WTC11 (cell line): Measurements from ENCODE around the gene MVB12A.

ENCODE experiments used
- ATF2 ChIP-seq: sonication (generic); formaldehyde crosslinking; IDR thresholded peaks from 2 replicates; pipeline ENCODE4 v1.8.1; 2022; ENCODE audit warnings: low read depth, missing genetic modification reagents, borderline replicate concordance
- ATF6 ChIP-seq: sonication (generic); formaldehyde crosslinking; IDR thresholded peaks from 2 replicates; pipeline ENCODE4 v1.8.1; 2023; ENCODE audit warnings: mild to moderate bottlenecking, missing genetic modification reagents
- CREB1 ChIP-seq: sonication (generic); formaldehyde crosslinking; IDR thresholded peaks from 2 replicates; pipeline ENCODE4 v1.8.0; 2023; ENCODE audit warnings: mild to moderate bottlenecking, missing genetic modification reagents
- CTCF ChIP-seq: fragments of 200-600 bp; IDR thresholded peaks from 2 replicates; pipeline ENCODE4 v1.8.0; 2022; ENCODE audit warnings: antibody characterized with exemption
- E2F1 ChIP-seq: sonication (generic); formaldehyde crosslinking; IDR thresholded peaks from 2 replicates; pipeline ENCODE4 v1.8.0; 2022; ENCODE audit warnings: mild to moderate bottlenecking, missing genetic modification reagents
- ESRRA ChIP-seq: sonication (generic); formaldehyde crosslinking; IDR thresholded peaks from 2 replicates; pipeline ENCODE4 v1.8.1; 2022; ENCODE audit warnings: mild to moderate bottlenecking, missing genetic modification reagents, borderline replicate concordance
- FOXK1 ChIP-seq: sonication (generic); formaldehyde crosslinking; IDR thresholded peaks from 2 replicates; pipeline ENCODE4 v1.8.0; 2022; ENCODE audit warnings: mild to moderate bottlenecking, moderate library complexity, missing genetic modification reagents
- IRF2 ChIP-seq: sonication (generic); formaldehyde crosslinking; IDR thresholded peaks from 2 replicates; pipeline ENCODE4 v1.8.0; 2022; ENCODE audit warnings: low read depth, missing genetic modification reagents, borderline replicate concordance
- MAX ChIP-seq: sonication (generic); formaldehyde crosslinking; IDR thresholded peaks from 2 replicates; pipeline ENCODE4 v1.8.0; 2022; ENCODE audit warnings: mild to moderate bottlenecking, missing genetic modification reagents
- ZNF232 ChIP-seq: sonication (generic); formaldehyde crosslinking; IDR thresholded peaks from 2 replicates; pipeline ENCODE4 v1.8.0; 2022; ENCODE audit warnings: mild to moderate bottlenecking, missing genetic modification reagents
- ZNF423 ChIP-seq: fragments of 250-450 bp; sonication (Bioruptor Pico); IDR thresholded peaks from 2 replicates; pipeline ENCODE4 v2.1.2; 2022; ENCODE audit warnings: mild to moderate bottlenecking, moderate library complexity
- TF ChIP-seq, protein P1 (sequence below): sonication (generic); formaldehyde crosslinking; IDR thresholded peaks from 2 replicates; pipeline ENCODE4 v1.8.1; 2023; ENCODE audit warnings: mild to moderate bottlenecking, missing genetic modification reagents, borderline replicate concordance
- TF ChIP-seq, protein P2 (sequence below): sonication (generic); formaldehyde crosslinking; IDR thresholded peaks from 2 replicates; pipeline ENCODE4 v1.8.1; 2023; ENCODE audit warnings: mild to moderate bottlenecking, missing genetic modification reagents
- TF ChIP-seq, protein P3 (sequence below): sonication (generic); formaldehyde crosslinking; IDR thresholded peaks from 2 replicates; pipeline ENCODE4 v1.8.1; 2023; ENCODE audit warnings: mild to moderate bottlenecking, missing genetic modification reagents, moderate library complexity

- no peak for TF ChIP-seq ATF6 (CRISPR knock-in tag)
- no peak for TF ChIP-seq IRF2 (CRISPR knock-in tag)
- no peak for TF ChIP-seq ATF2
- TF ChIP-seq CTCF = no peak
- no peak for TF ChIP-seq ZNF423 (CRISPR knock-in tag)
- TF ChIP-seq ESRRA (CRISPR knock-in tag) = no peak
- no peak for TF ChIP-seq E2F1 (CRISPR knock-in tag)
- TF ChIP-seq FOXK1 (CRISPR knock-in tag) = no peak
- TF ChIP-seq MAX (CRISPR knock-in tag) = no peak
- no peak for TF ChIP-seq CREB1 (CRISPR knock-in tag)
- no peak for TF ChIP-seq ZNF232 (CRISPR knock-in tag)
- TF ChIP-seq, protein P1, sequence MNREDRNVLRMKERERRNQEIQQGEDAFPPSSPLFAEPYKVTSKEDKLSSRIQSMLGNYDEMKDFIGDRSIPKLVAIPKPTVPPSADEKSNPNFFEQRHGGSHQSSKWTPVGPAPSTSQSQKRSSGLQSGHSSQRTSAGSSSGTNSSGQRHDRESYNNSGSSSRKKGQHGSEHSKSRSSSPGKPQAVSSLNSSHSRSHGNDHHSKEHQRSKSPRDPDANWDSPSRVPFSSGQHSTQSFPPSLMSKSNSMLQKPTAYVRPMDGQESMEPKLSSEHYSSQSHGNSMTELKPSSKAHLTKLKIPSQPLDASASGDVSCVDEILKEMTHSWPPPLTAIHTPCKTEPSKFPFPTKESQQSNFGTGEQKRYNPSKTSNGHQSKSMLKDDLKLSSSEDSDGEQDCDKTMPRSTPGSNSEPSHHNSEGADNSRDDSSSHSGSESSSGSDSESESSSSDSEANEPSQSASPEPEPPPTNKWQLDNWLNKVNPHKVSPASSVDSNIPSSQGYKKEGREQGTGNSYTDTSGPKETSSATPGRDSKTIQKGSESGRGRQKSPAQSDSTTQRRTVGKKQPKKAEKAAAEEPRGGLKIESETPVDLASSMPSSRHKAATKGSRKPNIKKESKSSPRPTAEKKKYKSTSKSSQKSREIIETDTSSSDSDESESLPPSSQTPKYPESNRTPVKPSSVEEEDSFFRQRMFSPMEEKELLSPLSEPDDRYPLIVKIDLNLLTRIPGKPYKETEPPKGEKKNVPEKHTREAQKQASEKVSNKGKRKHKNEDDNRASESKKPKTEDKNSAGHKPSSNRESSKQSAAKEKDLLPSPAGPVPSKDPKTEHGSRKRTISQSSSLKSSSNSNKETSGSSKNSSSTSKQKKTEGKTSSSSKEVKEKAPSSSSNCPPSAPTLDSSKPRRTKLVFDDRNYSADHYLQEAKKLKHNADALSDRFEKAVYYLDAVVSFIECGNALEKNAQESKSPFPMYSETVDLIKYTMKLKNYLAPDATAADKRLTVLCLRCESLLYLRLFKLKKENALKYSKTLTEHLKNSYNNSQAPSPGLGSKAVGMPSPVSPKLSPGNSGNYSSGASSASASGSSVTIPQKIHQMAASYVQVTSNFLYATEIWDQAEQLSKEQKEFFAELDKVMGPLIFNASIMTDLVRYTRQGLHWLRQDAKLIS (CRISPR knock-in tag) = no peak
- TF ChIP-seq, protein P2, sequence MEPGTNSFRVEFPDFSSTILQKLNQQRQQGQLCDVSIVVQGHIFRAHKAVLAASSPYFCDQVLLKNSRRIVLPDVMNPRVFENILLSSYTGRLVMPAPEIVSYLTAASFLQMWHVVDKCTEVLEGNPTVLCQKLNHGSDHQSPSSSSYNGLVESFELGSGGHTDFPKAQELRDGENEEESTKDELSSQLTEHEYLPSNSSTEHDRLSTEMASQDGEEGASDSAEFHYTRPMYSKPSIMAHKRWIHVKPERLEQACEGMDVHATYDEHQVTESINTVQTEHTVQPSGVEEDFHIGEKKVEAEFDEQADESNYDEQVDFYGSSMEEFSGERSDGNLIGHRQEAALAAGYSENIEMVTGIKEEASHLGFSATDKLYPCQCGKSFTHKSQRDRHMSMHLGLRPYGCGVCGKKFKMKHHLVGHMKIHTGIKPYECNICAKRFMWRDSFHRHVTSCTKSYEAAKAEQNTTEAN (CRISPR knock-in tag) = no peak
- TF ChIP-seq, protein P3, sequence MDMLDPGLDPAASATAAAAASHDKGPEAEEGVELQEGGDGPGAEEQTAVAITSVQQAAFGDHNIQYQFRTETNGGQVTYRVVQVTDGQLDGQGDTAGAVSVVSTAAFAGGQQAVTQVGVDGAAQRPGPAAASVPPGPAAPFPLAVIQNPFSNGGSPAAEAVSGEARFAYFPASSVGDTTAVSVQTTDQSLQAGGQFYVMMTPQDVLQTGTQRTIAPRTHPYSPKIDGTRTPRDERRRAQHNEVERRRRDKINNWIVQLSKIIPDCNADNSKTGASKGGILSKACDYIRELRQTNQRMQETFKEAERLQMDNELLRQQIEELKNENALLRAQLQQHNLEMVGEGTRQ (CRISPR knock-in tag) = no peak
Measured at GRCh38 chr19:17423429-17424208, 3.8 kb downstream of the MVB12A start.
